GM21390 (cell line): Measurements from ENCODE around the gene KLRB1.
"Not testable (repeated sequence)": the region's sequence is repeated elsewhere in the genome, so short reads cannot be mapped to it uniquely, and the experiment has no call there.

Experiments used
- ATAC-seq: cut with Tn5 transposase; IDR thresholded peaks from one replicate; pipeline ENCODE4 v1.9.1; 2021; ENCODE audit not compliant: unreplicated experiment

KLRB1 gene

DNA sequence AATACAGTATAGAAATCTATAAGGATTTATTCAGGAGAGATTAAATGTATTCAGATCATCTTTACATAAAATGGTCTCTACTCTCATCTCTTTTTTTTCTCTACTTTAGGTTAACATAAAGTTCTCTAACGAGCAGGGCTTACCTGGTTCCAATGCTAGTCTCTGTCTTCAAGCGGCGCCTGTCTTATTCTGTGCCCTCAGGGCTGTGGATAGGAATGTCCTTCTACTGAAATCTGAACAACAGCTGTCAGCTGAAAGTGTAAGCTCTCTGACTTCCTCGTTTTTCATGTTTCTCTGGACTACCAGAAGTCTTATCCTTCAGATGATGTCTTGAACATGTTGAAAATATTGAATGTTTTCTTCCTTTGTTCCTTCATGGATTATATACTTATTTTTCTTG, 62.2 kb downstream of the KLRB1 start:
- ATAC-seq: not testable (repeated sequence)
